Fibroblast of upper back skin (primary cell): ENCODE measurements around the gene ACTA2.
"Not testable (repeated sequence)": the region's sequence is repeated elsewhere in the genome, so short reads cannot be mapped to it uniquely, and the experiment has no call there.

Experiments
- DNase-seq: peaks from one replicate; pipeline ENCODE4 v3.0.0-alpha.2; 2013

The ACTA2 gene

GRCh38 chr10:88949051-88949450 lies 3.5 kb downstream of the ACTA2 start:
- DNase-seq = no peak

- DNase-seq = no peak
These were observed 5.5 kb downstream of the ACTA2 start for GRCh38 chr10:88946965-88947590.

GRCh38 chr10:88946200-88946599 lies 6.4 kb downstream of the ACTA2 start:
- no peak for DNase-seq

DNA sequence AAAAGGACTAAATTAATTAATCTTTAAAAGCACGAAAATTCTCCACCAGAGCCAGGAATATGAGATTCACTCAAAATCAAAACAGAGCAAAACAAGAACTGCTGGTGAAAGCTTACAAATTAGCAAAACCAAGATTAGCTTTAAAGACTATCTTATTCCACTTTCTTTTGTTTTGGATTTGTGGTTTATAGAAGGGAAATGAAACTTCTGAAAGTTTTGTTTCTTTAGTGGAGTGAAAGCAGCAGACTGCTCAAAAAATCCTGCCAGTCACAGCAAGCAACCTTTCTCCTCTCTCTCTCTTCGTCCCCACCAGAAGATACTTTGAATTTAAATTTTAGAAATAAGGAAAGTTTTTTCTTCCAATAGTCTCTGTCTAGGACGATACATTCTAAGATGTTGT lies 7.8 kb downstream of the ACTA2 start:
- no peak for DNase-seq

DNA sequence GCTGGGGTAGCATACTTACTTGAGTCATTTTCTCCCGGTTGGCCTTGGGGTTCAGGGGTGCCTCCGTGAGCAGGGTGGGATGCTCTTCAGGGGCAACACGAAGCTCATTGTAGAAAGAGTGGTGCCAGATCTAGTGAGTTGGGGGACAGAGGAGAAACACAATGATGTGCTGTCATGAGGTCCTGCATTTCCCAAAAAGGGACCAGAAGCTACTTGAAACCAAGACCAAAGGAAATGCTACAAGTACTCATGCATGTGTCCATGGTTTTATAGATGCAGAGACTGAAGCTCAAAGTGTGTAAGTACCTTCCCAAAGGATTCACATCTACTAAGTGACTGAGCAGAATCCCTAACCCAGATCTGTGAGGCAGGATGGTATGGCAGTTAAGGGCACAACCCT lies 8.8 kb downstream of the ACTA2 start:
- DNase-seq = no peak

- no peak for DNase-seq
These were observed 11.5 kb downstream of the ACTA2 start for GRCh38 chr10:88941026-88941425.

DNA sequence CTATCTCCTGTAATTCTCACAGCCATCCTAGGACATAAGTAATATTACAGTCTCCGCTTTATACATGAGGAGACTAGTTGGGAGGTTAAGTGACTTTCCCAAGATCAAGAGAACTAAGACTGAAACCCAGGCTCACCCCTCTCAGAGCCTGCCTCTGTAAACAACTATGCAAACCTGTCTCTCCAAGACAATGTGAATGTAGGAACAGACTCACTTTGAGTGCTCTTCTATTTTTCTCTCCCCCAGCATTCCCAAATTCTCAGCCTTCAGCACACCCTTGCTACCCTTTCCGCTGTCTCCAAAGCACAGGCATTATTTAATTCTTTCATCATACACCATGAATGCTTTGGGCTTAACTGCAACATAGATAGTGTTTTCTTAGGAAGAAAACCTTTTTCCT lies 13.6 kb downstream of the ACTA2 start:
- no peak for DNase-seq

DNA sequence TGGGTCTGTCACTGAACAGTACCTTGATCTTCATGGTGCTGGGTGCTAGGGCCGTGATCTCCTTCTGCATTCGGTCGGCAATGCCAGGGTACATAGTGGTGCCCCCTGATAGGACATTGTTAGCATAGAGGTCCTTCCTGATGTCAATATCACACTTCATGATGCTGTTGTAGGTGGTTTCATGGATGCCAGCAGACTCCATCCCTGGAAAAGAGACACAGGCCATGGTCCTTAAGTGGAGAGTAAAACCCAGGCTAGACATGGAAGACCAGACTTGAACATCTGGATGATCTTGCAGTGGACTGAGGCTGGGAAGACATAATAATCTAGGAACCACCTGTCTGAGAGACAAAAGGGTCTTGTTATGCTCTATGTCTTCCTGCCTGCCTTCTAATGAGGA lies 14.5 kb downstream of the ACTA2 start:
- DNase-seq = no peak

DNA sequence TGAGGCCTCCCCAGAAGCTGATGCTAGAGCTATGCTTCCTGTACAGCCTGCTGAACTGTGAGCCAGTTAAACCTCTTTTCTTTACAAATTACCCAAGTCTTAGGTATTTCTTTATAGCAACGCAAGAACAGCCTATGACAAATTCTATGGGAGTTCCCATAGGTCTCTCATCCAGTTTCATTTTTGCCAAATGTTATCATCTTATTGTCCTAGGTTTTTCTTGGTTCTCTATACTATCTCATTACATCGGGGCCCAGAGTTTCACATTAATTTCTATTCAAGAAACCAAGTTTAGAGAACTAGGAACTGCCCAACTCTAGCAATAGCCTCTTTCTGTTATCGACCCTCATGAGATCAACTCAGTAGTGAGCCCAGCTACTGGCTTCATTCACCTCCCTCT lies 15.9 kb downstream of the ACTA2 start:
- no peak for DNase-seq

DNA sequence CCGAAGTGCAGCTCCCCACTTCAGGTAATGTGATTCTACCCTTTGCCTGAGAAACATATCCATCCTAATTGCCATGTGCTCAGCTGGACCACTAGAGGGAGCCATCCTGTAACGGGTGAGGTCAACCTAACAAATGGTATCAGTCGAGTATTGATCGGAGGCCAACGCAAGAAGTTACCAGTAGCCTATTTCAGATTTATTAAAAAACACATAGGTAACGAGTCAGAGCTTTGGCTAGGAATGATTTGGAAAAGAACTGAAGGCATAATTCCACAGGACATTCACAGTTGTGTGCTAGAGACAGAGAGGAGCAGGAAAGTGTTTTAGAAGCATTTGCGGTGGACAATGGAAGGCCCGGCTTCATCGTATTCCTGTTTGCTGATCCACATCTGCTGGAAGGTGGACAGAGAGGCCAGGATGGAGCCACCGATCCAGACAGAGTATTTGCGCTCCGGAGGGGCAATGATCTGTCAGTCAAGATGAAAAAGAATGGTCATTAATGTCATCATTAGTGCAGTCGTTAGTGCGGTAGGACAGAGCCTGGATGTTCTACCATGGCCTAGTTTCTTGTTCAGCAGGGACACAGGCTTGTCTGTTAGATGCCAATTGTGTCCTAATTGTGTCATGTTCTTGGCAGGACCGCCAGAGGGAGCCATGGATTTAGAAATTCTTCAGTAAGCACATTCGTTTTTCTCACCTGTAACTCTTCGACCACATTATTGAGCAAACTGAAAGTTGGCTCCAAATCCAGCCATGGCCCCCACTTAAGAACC lies 17.5 kb downstream of the ACTA2 start:
- DNase-seq = peak; percentile 81

DNA sequence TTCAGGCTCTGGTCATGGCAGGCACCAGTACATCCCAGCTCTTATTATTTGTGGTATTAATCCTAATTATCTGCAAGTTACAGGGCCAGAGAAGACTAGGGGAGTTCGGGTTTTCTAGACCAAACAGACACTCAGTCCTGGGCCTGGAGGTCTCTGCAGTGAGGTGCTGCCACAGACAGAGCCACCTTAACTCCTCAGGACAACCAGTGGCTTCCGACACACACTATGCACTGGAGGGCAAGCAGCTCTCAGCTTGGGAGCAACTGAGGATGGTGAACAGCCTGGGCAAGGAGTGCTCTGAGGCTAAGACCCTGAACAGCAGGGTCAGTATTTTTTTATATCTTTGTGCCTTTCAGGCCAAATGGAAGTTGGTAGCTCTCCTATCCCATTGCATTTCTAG lies 19.0 kb downstream of the ACTA2 start:
- DNase-seq = no peak

DNA sequence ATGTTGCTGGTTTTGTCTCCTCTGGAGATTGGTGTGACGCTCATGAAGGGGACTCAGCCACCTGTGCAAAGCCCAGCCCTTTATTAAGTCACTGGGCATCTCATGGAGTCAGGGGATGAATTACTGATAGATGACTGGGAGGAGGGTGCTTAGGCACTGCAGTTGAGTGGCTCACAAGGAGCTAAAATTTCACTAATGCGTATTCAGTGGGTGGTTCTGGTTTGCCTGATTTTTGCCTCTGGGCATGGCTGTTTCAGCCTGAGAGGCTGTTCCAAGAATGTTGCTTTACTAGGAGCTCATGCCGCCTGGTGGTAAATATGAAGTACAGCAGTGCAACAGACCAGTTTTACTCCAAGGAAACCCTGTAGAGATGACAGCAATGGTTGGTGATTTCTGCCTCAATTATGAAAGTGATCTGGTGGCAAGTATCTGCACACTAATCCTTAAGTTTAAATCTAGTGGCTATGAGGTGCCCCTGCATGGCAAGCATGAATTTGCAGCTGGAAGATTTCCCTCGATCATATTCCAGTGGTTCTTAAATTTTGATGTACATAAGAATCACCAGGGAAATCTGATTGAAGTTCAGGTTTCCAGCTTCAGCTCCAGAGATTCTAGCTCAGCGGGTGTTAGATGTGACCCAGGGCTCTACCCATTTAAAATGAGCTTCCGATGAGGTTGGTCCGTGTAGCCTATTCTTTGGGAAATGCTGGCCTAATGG lies 19.9 kb downstream of the ACTA2 start:
- DNase-seq = peak; percentile 86

DNA sequence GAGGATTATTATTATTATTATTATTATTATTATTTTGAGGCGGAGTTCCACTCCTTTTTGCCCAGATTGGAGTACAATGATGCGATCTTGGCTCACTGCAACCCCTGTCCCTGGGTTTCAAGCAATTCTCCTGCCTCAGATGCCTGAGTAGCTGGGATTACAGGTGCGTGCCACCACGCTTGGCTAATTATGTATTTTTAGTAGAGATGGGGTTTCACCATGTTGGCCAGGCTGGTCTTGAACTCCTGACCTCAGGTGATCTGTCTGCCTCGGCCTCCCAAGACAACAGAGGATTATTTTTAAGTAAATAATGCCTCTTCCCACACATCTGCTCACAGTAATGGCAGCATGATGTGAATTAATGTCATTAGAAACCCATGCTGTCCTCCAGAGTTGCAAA lies 20.5 kb downstream of the ACTA2 start:
- not testable (repeated sequence) for DNase-seq

- no peak for DNase-seq
These were observed 21.0 kb downstream of the ACTA2 start for GRCh38 chr10:88931548-88931947.

DNA sequence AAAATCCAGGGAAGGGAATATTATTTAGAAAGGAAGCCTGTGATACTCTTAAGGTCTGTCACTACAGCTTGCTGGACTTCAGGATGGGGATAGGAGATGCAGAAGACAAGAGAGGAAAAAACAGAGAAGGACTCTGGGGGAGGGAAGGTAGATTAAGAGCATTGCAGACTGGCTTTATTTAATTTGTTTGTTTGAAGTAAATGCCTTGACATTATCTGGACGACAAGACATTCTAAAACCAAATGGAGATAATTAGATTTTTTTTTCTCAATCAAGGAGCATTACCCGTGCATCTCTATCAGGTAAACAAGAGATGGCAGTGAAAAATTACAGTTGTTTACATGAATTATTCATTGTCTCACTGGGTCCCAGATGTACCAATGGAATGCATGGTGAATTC lies 24.3 kb downstream of the ACTA2 start:
- no peak for DNase-seq

DNA sequence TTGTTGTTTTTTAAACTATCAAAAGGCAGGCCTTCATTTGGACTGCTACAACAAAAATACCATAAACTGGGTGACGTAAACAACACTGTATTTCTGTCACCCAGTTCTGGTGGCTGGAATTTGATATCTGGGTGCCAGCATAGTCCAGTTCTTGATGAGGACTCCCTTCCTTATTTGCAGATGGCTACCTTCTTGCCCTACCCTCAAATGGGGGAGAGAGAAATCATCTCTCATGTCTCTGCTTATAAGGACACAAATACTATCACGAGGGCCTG lies 25.2 kb downstream of the ACTA2 start:
- DNase-seq = no peak

GRCh38 chr10:88926566-88927415 lies 25.8 kb downstream of the ACTA2 start:
- DNase-seq = peak; percentile 96

GRCh38 chr10:88923520-88923919 lies 29.1 kb downstream of the ACTA2 start:
- peak; percentile 38 for DNase-seq

DNA sequence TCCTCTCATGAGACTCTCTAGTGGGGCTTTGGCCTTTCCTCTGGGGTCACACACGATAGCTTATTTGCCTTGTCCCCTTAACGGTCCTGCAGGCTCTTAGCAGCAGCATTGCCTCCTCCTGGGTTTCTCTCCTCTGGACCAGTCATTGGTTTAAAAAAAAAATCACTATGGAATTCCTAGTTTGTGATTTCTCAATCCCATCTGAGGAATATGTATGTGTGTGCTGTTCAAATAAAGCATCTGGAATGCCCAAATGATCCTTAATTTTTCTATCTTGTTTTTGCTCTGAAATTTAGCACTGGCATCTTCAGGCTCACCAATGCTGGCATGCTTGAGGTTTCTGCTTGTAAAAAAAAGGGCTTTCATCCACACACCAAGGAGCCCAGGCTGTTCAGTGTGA lies 30.5 kb downstream of the ACTA2 start:
- no peak for DNase-seq

GRCh38 chr10:88920986-88921593 lies 31.5 kb downstream of the ACTA2 start:
- DNase-seq = no peak

DNA sequence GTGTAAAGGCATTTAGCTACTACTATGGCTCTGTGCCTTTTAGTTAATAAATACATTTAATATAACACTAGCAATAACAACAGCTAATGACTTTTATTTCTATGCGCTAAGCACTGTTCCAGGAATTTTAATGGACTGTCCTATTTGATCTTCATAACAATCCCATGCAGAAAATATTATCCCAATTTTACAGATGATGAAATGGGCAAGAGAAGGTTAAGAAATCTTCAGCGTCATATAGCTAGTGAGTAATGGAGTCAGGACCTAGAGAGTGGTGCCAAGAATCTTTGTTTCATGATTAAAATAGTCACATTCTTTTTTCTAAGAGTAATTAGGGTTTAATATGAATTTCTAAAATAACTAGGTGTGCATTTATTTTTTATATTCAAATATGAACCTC lies 32.4 kb downstream of the ACTA2 start:
- peak; percentile 55 for DNase-seq

- DNase-seq = no peak
These were observed 33.5 kb downstream of the ACTA2 start for GRCh38 chr10:88919041-88919440.
